Astrocyte (in vitro differentiated cells and primary cell): ENCODE results near the gene OR12D3.

ENCODE experiments used
- EZH2 ChIP-seq: IDR thresholded peaks from 2 replicates; pipeline ENCODE4 v1.6.1; 2012; ENCODE audit warnings: mild to moderate bottlenecking, low read length, inconsistent platforms; ENCODE audit not compliant: insufficient read depth
- TF ChIP-seq, protein P1 (sequence below): IDR thresholded peaks from 2 replicates; pipeline ENCODE4 v1.5.1; 2011; ENCODE audit warnings: low read depth, mild to moderate bottlenecking, inconsistent platforms, low read length, moderate library complexity; ENCODE audit not compliant: insufficient read depth

DNA sequence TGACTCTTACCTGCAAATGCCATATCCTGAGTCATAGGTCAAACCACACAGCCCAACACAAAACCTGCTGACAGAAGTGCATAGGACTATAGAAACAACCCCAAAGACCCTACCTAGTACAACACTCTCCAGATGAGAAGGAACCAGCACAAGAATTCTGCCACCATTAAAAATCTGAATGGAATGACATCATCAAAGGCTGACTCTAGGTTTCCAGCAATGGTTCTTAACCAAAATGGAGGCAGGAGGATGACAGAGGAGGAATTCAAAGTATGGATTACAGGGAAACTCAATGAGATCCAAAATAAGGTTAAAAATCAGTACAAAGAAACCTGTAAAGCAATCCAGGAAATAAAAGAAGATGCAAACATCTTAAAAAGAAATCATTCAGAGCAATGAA, 42.4 kb downstream of the OR12D3 start:
- TF ChIP-seq, protein P1, sequence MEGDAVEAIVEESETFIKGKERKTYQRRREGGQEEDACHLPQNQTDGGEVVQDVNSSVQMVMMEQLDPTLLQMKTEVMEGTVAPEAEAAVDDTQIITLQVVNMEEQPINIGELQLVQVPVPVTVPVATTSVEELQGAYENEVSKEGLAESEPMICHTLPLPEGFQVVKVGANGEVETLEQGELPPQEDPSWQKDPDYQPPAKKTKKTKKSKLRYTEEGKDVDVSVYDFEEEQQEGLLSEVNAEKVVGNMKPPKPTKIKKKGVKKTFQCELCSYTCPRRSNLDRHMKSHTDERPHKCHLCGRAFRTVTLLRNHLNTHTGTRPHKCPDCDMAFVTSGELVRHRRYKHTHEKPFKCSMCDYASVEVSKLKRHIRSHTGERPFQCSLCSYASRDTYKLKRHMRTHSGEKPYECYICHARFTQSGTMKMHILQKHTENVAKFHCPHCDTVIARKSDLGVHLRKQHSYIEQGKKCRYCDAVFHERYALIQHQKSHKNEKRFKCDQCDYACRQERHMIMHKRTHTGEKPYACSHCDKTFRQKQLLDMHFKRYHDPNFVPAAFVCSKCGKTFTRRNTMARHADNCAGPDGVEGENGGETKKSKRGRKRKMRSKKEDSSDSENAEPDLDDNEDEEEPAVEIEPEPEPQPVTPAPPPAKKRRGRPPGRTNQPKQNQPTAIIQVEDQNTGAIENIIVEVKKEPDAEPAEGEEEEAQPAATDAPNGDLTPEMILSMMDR = no peak
- no peak for TF ChIP-seq EZH2
